ENCODE data around the gene CRB3. TPM values are rescaled to one million over a fixed set of nuclear protein-coding genes. Genes with fewer than 3 reads are reported as not detected.
"Not testable (repeated sequence)": the region's sequence is repeated elsewhere in the genome, so short reads cannot be mapped to it uniquely, and the experiment has no call there.

Gene CRB3
- total RNA-seq, 1 experiment from 2014 or later: not detected

DNA sequence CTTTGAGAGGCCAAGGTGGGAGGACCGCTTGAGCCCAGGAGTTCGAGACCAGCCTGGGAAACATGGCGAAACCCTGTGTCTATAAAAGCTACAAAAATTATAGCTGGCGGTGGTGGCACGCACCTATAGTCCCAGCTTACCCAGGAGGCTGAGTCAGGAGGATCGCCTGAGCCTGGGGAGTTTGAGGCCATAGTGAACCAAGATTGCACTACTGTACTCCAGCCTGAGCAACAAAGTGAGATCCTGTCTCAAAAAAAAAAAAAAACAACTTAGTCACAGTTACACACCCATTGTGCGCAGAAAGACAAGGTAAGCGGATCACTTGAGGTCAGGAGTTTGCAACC is 18.2 kb downstream of the CRB3 start:
- in situ Hi-C loops (cut with HindIII; ENCODE audit: low sequenced_read_pairs): no loop called here

DNA sequence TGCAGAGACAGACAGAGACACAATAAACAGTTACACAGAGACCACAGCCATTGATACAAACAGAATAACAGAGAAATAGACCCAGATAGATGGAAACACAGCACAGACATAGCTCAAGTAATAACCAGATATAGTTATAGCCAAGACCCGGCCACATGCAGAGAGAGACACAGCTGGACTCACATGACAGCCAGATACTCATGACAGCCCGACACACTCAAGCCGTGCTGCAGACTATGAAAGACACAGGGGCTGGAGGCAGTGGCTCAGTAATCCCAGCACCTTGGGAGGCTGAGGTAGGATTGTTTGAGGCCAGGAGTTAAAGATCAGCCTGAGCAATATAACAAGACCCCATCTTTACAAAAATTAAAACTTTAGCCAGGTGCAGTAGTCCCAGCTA is 19.2 kb downstream of the CRB3 start:
- no peak for DNase-seq (ENCODE audit: low spot score)
- in situ Hi-C loops (cut with HindIII; ENCODE audit: low sequenced_read_pairs): no loop called here

More for the DNA sequence above, 18.2 kb downstream of the CRB3 start:
- DNase-seq (ENCODE audit: low spot score): no peak

DNA sequence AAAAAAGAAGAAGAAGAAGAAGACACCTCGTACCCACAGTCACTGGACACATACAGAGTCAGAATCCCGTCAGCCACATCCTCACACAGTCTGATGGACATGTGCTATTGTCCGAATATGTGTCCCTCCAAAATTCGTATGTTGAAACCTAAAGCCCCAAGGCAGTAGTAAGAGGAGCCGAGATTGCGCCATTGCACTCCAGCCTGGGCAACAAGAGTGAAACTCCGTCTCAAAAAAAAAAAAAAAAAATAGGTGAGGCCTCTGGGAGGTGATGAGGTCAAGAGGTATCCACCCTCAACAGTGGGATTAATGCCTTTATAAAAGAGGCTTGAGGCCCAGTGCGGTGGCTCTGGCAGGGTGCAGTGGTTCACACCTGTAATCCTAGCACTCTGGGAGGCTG is 20.2 kb downstream of the CRB3 start:
- in situ Hi-C loops (cut with HindIII; ENCODE audit: low sequenced_read_pairs): no loop called here
- DNase-seq (ENCODE audit: low spot score): no peak

DNA sequence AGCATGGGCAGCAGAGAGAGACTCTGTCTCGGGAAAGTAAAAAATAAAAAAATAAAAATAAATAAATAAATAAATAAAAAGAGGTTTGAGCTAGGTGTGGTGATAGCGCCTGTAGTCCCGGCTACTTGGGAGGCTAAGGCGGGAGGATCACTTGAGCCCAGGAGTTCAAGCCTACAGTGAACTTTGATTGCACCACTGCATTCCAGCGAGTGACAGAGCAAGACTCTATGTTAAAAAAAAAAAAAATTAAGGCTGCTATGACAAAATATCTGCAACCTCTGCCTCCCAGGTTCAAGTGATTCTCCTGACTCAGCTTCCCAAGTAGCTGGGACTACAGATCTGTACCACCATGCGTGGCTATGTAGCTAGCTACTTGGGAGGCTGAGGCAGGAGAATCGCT is 20.8 kb downstream of the CRB3 start:
- no peak for DNase-seq (ENCODE audit: low spot score)
- in situ Hi-C loops (cut with HindIII; ENCODE audit: low sequenced_read_pairs): no loop called here

DNA sequence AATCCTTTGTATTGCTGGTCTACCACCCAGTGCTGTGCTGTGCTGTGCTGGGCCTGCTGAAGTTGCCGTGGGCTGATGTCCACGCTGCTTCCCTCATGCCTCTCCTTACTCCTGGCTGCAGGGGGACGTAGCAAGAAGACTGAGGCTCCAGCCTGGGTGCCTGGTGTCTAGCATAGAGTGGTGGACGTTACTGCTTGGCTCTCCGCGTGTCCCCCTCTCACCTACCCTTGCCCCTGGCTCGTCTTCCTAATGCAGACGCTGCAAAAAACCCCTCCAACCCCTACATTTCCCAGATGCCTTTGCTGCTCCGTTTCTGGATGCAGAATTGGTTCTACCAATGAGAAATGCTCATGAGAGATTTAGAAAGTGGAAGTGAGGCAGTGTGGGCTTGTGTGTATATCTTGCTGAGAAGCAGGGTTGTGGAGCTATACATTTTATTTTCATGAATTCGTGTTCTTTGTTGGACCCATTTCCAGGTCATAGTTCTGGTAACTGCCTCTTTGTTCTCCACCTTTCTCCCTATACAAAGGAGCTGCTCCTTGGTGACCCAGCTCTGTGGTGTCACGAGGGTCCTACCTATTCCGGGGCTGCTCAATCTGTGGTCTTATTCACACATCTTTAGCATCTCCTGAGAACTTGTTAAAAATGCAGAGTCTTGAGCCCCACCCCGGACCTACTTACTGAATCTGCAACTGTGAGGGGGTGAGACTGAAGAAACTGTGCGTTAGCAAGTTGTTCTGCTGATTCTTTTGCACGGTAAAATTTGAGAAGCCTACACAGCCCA is 25.4 kb downstream of the CRB3 start:
- in situ Hi-C loops (cut with HindIII; ENCODE audit: low sequenced_read_pairs): no loop called here
- no peak for DNase-seq (ENCODE audit: low spot score)

DNA sequence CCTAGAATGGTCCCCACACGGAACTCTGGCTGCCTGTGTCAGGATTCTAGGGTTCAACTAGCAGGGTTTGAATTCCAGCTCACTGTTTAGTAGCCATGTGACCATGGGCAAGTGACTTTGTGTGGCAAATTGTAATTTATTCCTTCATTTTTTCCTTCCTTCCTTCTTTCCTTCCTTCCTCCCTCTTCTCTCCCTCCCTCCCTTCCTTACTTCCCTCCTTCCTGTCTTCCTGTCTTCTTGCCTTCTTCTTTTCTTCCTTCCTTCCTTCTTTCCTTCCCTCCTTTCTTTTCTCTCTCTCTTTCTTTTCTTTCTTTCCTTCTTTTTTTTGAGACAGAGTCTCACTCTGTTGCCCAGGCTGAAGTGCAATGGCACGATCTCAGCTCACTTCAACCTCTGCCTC is 26.1 kb downstream of the CRB3 start:
- in situ Hi-C loops (cut with HindIII; ENCODE audit: low sequenced_read_pairs): no loop called here

DNA sequence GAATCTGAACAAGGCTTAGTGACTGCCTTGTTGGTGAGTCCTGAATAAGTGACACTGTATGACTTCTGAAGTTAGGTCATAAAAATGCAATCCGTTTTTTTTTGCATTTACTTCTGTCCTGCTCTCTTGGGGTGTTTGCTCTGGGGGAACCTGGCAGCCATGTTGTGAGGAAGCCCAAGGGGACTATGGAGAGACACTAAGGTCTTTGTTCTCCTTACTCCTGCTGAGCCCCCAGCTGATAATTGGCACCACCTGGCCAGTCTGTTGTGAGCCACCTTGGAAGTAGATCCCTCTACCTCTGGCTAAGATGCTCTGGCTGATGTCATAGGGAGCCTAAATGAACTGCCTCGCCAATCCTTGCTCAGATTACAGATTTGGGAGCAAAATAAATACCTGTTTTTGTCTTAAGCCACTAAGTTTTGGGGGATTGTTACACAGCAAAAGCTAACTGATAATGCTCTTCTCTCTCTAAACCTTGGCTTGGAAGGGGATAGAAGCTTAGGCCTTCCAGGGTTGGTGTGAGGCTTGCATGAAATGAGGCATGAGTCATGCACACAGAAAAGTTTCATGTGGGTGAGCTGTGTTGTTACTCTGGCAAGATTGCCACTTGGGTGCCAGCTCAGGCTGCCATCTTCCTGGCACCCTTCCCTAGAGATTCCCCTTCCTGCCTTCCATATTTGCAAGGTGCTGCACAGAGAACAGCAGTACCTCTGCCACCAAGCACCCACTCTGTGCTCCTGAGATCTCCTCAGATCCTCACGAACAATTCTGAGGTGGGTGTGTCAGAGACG is 27.9 kb downstream of the CRB3 start:
- in situ Hi-C loops (cut with HindIII; ENCODE audit: low sequenced_read_pairs): no loop called here
- no peak for DNase-seq (ENCODE audit: low spot score)

More for the DNA sequence above, 26.1 kb downstream of the CRB3 start:
- no peak for DNase-seq (ENCODE audit: low spot score)

DNA sequence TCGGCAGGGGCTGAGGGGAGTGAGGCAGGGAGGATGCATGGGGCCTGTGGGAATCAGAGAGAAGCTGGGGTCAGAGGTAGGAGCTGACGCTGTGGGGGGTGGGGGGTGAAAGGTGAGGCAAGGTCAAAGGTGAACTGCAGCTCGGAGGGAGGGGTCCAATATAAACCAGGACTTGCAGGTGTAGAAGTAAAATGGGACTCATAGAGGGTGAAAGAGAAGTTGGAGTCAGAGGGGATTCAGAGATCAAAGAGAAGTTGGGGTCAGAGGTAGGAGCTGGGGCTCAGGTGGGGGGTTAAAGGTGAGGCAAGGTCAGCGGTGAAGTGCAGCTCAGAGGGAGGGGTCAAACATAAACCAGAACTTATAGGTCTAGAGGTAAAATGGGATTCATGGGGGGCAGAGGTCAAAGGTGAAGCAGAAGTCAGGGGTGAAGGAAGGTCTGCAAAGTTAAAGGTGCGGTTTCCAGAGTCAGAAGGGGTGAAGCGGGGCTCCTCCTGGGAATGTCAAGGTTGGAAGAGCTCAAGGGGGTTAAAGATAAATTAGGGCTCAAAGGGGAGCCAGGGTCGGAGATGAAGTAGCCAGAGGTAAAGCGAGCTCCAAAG is 30.5 kb downstream of the CRB3 start:
- DNase-seq (ENCODE audit: low spot score): no peak
- in situ Hi-C loops (cut with HindIII; ENCODE audit: low sequenced_read_pairs): no loop called here

DNA sequence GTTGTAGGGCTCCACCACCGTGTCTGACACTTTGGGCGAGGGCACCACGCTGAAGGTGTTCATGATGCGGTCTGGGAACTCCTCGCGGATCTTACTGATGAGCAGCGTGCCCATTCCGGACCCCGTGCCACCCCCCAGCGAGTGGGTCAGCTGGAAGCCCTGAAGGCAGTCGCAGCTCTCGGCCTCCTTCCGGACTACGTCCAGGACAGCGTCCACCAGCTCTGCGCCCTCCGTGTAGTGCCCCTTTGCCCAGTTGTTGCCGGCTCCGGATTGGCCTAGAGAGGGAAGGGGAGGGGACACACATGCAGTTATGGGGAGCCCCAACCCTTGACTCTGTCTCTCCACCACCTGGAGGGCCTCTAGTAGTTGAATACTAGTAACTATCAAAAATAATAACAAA is 31.9 kb downstream of the CRB3 start:
- no peak for DNase-seq (ENCODE audit: low spot score)
- in situ Hi-C loops (cut with HindIII; ENCODE audit: low sequenced_read_pairs): no loop called here

DNA sequence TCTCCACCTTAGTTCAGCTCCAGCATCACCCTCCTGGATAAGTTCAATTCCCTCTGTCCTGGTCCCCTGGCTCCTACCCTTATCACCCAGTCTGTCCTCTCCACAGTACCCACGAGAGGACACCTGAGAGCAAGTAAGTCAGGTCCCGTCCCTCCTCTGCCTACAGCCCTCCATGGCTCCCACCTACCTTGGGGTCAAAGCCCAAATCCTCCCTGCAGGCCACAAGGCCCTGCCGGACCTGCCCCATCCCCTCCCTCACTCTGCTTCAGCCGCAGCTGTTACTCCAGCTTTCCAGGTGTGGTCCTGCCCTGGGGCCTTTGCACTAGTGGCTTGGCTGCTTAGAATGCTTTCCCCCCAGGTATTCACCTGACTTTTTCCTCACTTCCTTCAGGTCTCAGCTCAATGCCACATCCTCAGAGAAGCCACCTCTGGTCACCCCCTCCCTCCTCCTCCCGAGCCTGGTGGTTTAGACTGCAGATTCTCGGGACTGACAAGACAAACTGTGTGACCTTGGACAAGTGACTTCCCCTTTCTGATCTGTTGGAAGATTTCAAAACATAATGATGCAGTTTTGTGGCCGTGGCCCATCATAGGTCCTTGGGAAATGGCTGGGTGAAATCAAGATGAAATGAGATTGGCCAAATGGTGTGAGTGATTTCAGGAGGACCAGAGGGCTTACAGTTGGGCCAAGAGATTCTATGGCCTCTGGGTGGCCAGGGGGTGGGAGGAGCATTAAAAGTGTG is 34.4 kb downstream of the CRB3 start:
- in situ Hi-C loops (cut with HindIII; ENCODE audit: low sequenced_read_pairs): no loop called here
- no peak for DNase-seq (ENCODE audit: low spot score)

DNA sequence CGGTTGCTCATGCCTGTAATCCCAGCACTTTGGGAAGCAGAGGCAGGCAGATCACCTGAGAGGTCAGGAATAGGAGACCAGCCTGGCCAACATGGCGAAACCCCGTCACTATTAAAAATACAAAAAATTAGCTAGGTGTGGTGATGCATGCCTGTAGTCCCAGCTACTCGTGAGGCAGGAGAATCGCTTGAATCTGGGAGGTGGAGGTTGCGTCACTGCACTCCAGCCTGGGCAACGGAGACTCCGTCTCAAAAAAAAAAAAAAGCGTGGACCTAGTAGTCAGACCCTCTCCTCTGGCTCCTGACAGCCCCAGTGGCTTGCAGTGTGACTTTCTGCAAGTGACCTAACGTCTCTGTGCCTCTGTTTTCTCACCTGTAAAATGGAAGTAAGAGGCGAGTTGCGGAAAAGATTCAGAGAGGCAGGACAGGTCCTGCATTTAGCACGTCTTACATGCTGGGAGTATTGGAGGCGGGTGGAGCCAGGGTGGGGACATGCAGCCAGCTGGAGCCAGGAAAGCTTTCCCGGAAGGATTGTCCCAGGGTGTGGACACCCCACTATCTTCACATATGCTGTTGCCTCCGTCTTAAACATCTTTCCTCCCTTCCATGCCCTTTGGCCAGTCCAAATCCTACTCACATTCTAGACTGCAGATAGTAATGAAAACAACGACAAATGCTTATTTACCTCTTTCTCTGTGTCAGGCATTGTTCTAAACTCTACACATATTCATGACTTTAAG is 35.1 kb downstream of the CRB3 start:
- in situ Hi-C loops (cut with HindIII; ENCODE audit: low sequenced_read_pairs): no loop called here
- DNase-seq (ENCODE audit: low spot score): peak; percentile 92

DNA sequence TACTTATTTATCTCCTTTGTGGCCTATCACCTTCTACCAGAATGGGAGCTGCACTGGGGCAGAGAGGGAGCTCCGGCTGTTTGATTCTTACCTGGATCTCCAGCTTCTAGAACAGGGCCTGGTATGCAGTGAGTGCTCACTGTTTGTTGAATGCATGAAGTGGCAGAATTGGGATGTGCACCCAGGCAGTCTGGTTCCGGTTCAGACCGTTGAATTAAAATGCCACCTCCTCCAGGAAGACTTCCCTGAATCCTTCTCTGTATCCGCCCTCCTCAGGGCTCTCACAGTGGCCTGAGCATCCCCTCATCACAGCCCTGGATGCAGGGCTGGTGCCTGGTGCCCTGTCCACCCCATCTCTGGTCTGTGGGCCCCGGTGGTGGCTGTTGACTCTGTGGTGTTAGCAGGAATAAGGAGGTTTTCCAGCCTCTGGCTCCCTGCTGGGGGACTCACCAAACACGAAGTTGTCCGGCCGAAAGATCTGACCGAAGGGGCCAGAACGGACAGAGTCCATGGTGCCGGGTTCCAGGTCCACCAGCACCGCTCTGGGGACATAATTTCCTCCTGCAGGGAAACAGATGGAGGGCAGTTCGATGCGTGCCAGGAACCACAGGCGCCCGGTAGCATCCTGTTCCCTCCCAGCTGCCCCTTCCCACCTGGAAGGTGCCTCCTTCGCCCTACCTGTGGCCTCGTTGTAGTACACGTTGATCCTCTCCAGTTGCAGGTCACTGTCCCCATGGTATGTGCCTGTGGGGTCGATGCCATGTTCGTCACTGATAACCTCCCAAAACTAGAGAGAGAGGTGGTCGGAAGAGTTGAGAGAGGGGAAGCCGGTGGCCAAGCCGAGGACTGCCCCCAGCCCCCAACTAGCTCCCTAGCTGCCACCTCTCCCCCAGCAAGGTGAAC is 37.0 kb downstream of the CRB3 start:
- peak; percentile 93 for DNase-seq (ENCODE audit: low spot score)
- in situ Hi-C loops (cut with HindIII; ENCODE audit: low sequenced_read_pairs): no loop called here

DNA sequence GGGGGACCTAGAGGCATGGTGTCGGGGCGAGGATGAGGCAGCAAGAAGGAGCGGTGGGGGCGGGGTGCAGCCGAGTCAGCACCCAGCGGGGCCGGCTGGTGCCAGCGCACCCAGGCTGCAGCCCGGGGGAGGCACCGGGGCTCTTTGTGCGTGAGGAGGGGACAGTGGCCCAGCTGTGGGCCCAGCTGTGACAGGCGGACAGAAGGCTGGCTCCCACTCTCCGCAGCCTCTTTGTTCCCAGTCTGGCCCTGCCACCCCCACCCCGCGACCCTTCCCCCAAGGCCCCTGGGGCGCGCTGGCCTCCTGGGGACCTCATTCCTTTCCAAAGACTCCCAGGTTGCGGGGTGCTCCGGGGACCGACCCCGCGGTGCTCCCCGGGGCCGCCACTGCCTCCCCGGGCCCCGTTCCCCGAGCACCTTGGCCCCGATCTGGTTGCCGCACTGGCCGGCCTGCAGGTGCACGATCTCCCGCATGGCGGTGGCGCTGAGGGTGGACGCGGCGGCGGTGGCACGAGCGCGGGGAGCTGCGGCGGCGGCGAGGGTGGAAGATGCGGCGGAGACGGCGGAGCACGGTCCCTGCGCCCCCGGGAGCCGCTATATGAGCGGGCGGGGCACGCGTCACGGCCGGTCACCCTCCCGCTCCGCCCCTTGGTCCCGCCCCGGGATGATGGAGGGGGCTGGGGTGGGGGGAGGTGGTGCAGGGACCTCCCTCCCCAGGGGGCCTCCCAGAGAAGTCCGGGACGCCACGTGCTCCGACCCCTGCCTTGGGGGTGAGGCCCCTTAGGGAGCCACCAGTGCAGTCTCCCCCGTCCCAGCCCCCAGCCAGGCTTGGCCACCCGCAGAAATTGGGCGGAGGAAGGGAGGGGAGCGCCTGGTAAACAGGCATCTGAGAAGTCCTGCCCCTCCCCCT is 37.9 kb downstream of the CRB3 start, which contains the start of gene TUBB4A:
Gene TUBB4A (minus strand): TSS at position 570 of the 909 bp plus-strand sequence. CDS start 97 bp downstream, at position 473.
- peak; percentile 89 for DNase-seq (ENCODE audit: low spot score)
- in situ Hi-C loops (cut with HindIII; ENCODE audit: low sequenced_read_pairs): no loop called here

DNA sequence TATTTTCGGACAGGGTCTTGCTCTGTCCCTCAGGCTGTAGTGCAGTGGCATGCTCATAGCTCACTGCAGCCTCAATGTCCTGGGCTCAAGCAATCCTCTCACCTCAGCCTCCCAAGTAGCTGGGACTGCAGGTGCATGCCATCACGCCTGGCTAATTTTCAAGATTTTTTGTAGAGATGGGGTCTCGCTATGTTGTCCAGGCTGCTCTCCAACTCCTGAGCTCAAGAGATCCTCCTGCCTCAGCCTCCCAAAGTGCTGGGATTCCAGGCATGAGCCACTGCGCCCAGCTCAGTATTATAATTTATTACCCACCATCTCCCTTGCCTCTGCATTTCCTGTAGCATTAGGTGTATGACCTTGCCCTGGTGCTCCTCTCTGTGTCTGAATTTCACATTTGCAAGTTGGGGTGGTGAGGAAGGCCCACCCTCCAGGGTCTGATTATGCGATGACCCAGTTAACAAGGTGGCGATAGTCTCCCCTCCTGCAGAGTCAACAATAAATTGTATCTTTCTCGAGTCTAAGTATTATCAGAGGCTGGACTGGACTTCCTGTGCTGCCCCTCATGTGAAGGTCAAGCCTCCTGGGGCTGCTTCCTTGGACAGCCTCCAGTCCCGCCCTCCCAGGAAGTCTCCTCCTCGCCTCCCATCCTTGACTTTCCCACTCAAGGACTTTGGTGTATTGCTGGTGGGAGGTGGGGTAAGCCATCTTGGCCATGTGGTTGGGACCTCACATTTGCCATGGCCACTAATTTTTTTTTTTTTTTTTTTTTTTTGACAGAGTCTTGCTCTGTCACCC is 39.5 kb downstream of the CRB3 start:
- no peak for DNase-seq (ENCODE audit: low spot score)
- in situ Hi-C loops (cut with HindIII; ENCODE audit: low sequenced_read_pairs): no loop called here

DNA sequence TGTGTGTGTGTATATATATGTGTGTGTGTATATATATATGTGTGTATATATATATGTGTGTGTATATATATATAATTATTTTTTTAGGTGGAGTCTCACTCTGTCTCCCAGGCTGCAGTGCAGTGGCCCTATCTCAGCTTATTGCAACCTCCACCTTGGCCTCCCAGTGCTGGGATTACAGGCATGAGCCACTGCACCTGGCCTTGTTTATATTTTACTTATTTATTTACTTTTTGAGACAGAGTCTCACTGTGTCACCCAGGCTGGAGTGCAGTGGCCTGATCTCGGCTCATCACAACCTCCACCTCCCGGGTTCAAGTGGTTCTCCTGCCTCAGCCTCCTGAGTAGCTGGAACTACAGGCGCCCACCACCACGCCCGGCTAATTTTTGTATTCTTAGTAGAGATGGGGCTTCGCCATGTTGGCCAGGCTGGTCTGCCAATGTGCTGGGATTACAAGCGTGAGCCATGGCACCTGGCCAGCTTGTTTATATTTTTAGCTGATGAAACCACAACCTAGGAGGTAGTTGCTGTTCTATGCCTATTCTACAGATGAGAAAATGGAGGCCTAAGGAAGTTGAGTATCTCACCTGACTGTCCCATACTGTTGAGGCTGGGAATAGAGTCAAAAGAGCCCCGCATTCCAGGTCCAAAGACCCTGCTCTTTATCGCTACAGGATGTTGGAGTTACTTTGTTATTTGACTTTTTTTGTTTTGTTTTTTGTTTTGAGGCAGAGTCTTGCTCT is 44.1 kb downstream of the CRB3 start:
- DNase-seq (ENCODE audit: low spot score): peak; percentile 54
- in situ Hi-C loops (cut with HindIII; ENCODE audit: low sequenced_read_pairs): not testable (repeated sequence)
